ENCODE measurements around the gene MYH7.

- TF ChIP-seq CTCF (IDR thresholded peaks at IDR 0.05; ENCODE audit: poor library complexity, severe bottlenecking) (no peak), EP300 (conservative IDR thresholded peaks at IDR 0.05; ENCODE audit: poor library complexity, severe bottlenecking) (no peak), POLR2AphosphoS5 (IDR thresholded peaks at IDR 0.05) (no peak), EZH2 (IDR thresholded peaks at IDR 0.05; ENCODE audit: borderline replicate concordance, insufficient read depth, low read length, poor library complexity, severe bottlenecking) (no peak), REST (IDR thresholded peaks at IDR 0.05; ENCODE audit: borderline replicate concordance) (no peak), SMC3 (conservative IDR thresholded peaks at IDR 0.05; ENCODE audit: poor library complexity) (no peak), TAF1 (IDR thresholded peaks at IDR 0.05; ENCODE audit: low read depth) (no peak)
Measured at GRCh38 chr14:23411563-23412525, 23.6 kb downstream of the MYH7 start.

Data from neural cell (in vitro differentiated cells).